Measurements from ENCODE around the gene ZNF593. TPM values are rescaled to one million over a fixed set of nuclear protein-coding genes. Genes with fewer than 3 reads are reported as not detected.

Gene ZNF593
- total and polyA plus RNA-seq, 9 of the 15 experiments (the other 6 are each of a cell fraction or from before 2014, with no cell fraction given) = 9.8 to 334 (median 48.2) TPM

GRCh38 chr1:26145041-26145959, 24.4 kb upstream of the ZNF593 start (continued):
- TF ChIP-seq, protein P1, sequence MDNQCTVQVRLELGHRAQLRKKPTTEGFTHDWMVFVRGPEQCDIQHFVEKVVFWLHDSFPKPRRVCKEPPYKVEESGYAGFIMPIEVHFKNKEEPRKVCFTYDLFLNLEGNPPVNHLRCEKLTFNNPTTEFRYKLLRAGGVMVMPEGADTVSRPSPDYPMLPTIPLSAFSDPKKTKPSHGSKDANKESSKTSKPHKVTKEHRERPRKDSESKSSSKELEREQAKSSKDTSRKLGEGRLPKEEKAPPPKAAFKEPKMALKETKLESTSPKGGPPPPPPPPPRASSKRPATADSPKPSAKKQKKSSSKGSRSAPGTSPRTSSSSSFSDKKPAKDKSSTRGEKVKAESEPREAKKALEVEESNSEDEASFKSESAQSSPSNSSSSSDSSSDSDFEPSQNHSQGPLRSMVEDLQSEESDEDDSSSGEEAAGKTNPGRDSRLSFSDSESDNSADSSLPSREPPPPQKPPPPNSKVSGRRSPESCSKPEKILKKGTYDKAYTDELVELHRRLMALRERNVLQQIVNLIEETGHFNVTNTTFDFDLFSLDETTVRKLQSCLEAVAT (IDR thresholded peaks at IDR 0.05) = no peak
- TF ChIP-seq BCOR (IDR thresholded peaks at IDR 0.05) = no peak; the same call in 1 of the 2 replicates
- no peak for TF ChIP-seq ZNF77 (CRISPR knock-in tag; IDR thresholded peaks at IDR 0.05)
- no peak for TF ChIP-seq ELK1 (CRISPR knock-in tag; IDR thresholded peaks at IDR 0.05)
- no peak for TF ChIP-seq KHSRP (IDR thresholded peaks at IDR 0.05)
- no peak for TF ChIP-seq SMARCB1 (IDR thresholded peaks at IDR 0.05; ENCODE audit: insufficient read length, low read depth)
- TF ChIP-seq IFI16 (CRISPR knock-in tag; IDR thresholded peaks at IDR 0.05) = no peak
- 0 out of 2 replicates have a peak, but pooled peaks have one; percentile 90 for TF ChIP-seq SREBF2 (CRISPR knock-in tag; IDR thresholded peaks at IDR 0.05)
- no peak; the same call in 1 of the 2 replicates for TF ChIP-seq JUND (IDR thresholded peaks at IDR 0.05; ENCODE audit: borderline replicate concordance, low read depth, low read length)
- TF ChIP-seq JUND (tag; IDR thresholded peaks at IDR 0.05; ENCODE audit: borderline replicate concordance, low read depth, low read length) = peak; percentile 48; the same call in 1 of the 3 replicates
- TF ChIP-seq CREB1 (IDR thresholded peaks at IDR 0.05) = no peak
- TF ChIP-seq CREB1 (CRISPR knock-in tag; IDR thresholded peaks at IDR 0.05) = 0 out of 2 replicates have a peak, but pooled peaks have one; percentile 50
- TF ChIP-seq NRF1 (conservative IDR thresholded peaks at IDR 0.05 in 1 of 2, IDR thresholded peaks at IDR 0.05 in 1 of 2) = peak; percentile 54 to 56; a peak in 3 of 4 replicates
- peak in 1 of 2 experiments; percentile 63; a peak in 1 of 4 replicates for TF ChIP-seq RCOR1 (IDR thresholded peaks at IDR 0.05; ENCODE audit: borderline replicate concordance in 1 of 2, low read depth in 2 of 2, low read length in 2 of 2)
- peak; percentile 57 for TF ChIP-seq EP400 (IDR thresholded peaks at IDR 0.05)
- no peak for TF ChIP-seq POLR2A (conservative IDR thresholded peaks at IDR 0.05)
- peak; percentile 65; the same call in 1 of the 2 replicates for TF ChIP-seq STAG1 (CRISPR knock-in tag; IDR thresholded peaks at IDR 0.05; ENCODE audit: borderline replicate concordance)
- no peak for TF ChIP-seq MCM3 (IDR thresholded peaks at IDR 0.05)
- no peak for TF ChIP-seq RFX5 (IDR thresholded peaks at IDR 0.05; ENCODE audit: low read depth, low read length)
- TF ChIP-seq GABPA (tag; conservative IDR thresholded peaks at IDR 0.05; ENCODE audit: low read depth) = no peak
- no peak for TF ChIP-seq PKNOX1 (IDR thresholded peaks at IDR 0.05)
- TF ChIP-seq HNRNPK (IDR thresholded peaks at IDR 0.05; ENCODE audit: low read depth, low read length, poor library complexity, severe bottlenecking) = no peak
- 0 out of 2 replicates have a peak, but pooled peaks have one; percentile 32 for TF ChIP-seq SMAD4 (CRISPR knock-in tag; conservative IDR thresholded peaks at IDR 0.05)
- no peak for TF ChIP-seq POU5F1 (IDR thresholded peaks at IDR 0.05; ENCODE audit: borderline replicate concordance, low read depth, low read length, partially characterized antibody)
- TF ChIP-seq BRD9 (IDR thresholded peaks at IDR 0.05; ENCODE audit: low read depth, partially characterized antibody) = peak; percentile 75
- no peak for TF ChIP-seq MEF2A (IDR thresholded peaks at IDR 0.05; ENCODE audit: control insufficient read depth, low read depth, low read length)
- TF ChIP-seq GATAD2B (IDR thresholded peaks at IDR 0.05; ENCODE audit: borderline replicate concordance) = no peak; the same call in 1 of the 2 replicates
